Neural progenitor cell (in vitro differentiated cells): ENCODE measurements around the gene NXF1. TPM values are rescaled to one million over a fixed set of nuclear protein-coding genes. Genes with fewer than 3 reads are reported as not detected.
A peak's percentile ranks its signal among the peaks of the same experiment; 100 is the strongest.
"Not testable (repeated sequence)": the region's sequence is repeated elsewhere in the genome, so short reads cannot be mapped to it uniquely, and the experiment has no call there.

ENCODE experiments used
- DNase-seq: peaks from one replicate; pipeline ENCODE4 v3.0.0-alpha.2; 2016; ENCODE audit warnings: low spot score
- H2AFZ ChIP-seq: fragments of 200-600 bp; sonication (generic); replicated peaks from 2 replicates; pipeline ENCODE4 v1.6.1; 2016; ENCODE audit warnings: antibody characterized with exemption
- H3F3A ChIP-seq: fragments of 200-600 bp; sonication (generic); 2 replicates; pipeline ENCODE4 v1.6.1; 2016; ENCODE audit warnings: antibody characterized with exemption, low read depth
- H3K27ac ChIP-seq: fragments of 200-600 bp; sonication (generic); 2 replicates; pipeline ENCODE4 v1.5.1; 2016; ENCODE audit warnings: mild to moderate bottlenecking
- H3K27me3 ChIP-seq: fragments of 200-600 bp; sonication (generic); 2 replicates; pipeline ENCODE4 v1.6.1; 2016; ENCODE audit warnings: mild to moderate bottlenecking, moderate library complexity
- H3K36me3 ChIP-seq: fragments of 200-600 bp; sonication (generic); 2 replicates; pipeline ENCODE4 v1.5.1; 2016
- H3K4me1 ChIP-seq: fragments of 200-600 bp; sonication (generic); 2 replicates; pipeline ENCODE4 v1.6.1; 2016; ENCODE audit warnings: mixed run types
- H3K4me2 ChIP-seq: fragments of 200-600 bp; sonication (generic); 2 replicates; pipeline ENCODE4 v1.6.1; 2016
- H3K4me3 ChIP-seq: fragments of 200-600 bp; sonication (generic); 2 replicates; pipeline ENCODE4 v1.5.1; 2016
- H3K79me2 ChIP-seq: fragments of 200-600 bp; sonication (generic); 2 replicates; pipeline ENCODE4 v1.6.1; 2016; ENCODE audit warnings: low read depth
- H3K9ac ChIP-seq: fragments of 200-600 bp; sonication (generic); 2 replicates; pipeline ENCODE4 v1.6.1; 2016
- H3K9me3 ChIP-seq: fragments of 200-600 bp; sonication (generic); 2 replicates; pipeline ENCODE4 v1.5.1; 2016; ENCODE audit warnings: low read depth
- H4K20me1 ChIP-seq: fragments of 200-600 bp; sonication (generic); 2 replicates; pipeline ENCODE4 v1.6.1; 2016; ENCODE audit warnings: low read depth
- H3K27ac Mint-ChIP-seq: 3 replicates; pipeline ENCODE4 v1.8.0; 2021; ENCODE audit warnings: mixed read lengths
- H3K27me3 Mint-ChIP-seq: 2 replicates; pipeline ENCODE4 v1.8.0; 2022; ENCODE audit warnings: low read depth, mild to moderate bottlenecking, inconsistent platforms, moderate library complexity, mixed read lengths; ENCODE audit not compliant: insufficient read depth
- H3K36me3 Mint-ChIP-seq: 3 replicates; pipeline ENCODE4 v1.8.0; 2021; ENCODE audit warnings: mixed read lengths
- H3K4me1 Mint-ChIP-seq: 3 replicates; pipeline ENCODE4 v1.8.0; 2021; ENCODE audit warnings: mixed read lengths
- H3K4me3 Mint-ChIP-seq: 3 replicates; pipeline ENCODE4 v1.8.0; 2021; ENCODE audit warnings: mild to moderate bottlenecking, moderate library complexity, mixed read lengths
- H3K9me3 Mint-ChIP-seq: 3 replicates; pipeline ENCODE4 v1.8.0; 2020; ENCODE audit warnings: mixed read lengths
- EZH2 ChIP-seq: fragments of 200-600 bp; sonication (generic); IDR thresholded peaks from 2 replicates; pipeline ENCODE4 v1.6.1; 2017; ENCODE audit warnings: antibody characterized with exemption, mild to moderate bottlenecking, moderate library complexity
- EZH2phosphoT487 ChIP-seq: fragments of 200-600 bp; sonication (generic); IDR thresholded peaks from 2 replicates; pipeline ENCODE4 v1.6.1; 2017; ENCODE audit warnings: antibody characterized with exemption
- total RNA-seq: library from RNA; depleted of rRNA; stranded (reverse); fragments of >200 nt; gene quantifications from 2 replicates; pipeline ENCODE4 v1.2.3, GENCODE V29; 2015; ENCODE audit warnings: low replicate concordance
- TF ChIP-seq, protein P1 (sequence below): fragments of 200-600 bp; sonication (generic); IDR thresholded peaks from 2 replicates; pipeline ENCODE4 v1.5.1; 2017; ENCODE audit warnings: antibody characterized with exemption, mild to moderate bottlenecking

Gene NXF1
- total RNA-seq, 1 donor from 2014 or later = 23.6 TPM

DNA sequence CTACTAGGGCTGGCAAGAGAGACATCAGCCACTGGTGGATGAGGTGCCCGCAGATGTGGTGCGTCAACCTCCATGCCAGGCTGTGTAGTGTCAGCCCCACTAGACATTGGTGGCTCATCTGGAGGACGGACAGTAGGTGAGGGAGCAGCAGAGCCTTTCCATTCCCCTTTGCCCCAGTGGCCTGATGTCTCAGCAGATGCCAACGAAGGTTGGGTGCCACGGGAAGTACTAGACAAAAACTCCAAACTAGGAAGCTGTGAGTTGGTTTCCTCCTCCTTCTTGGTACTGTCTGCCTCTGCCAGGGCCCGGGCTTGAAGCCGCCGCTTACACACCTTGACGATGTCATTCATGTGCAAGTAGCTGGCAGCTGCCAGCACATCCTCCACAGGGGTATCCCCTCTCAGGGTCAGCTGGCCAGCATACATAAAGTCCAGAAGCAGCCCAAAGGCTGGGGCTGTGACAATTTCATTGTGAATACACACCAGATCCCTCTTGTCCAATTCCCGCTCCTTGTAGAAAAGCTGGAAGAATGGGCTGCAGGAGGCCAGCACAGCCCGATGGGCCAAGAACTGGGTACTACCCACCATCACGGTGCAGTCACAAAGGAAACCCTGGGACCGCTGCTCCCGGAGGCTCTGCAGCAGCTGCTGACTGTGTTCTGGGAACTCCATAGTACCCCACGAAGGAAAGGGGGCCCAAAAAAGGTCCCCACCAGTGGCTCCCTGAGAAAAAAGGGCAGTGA lies 52.1 kb downstream of the NXF1 start:
- Histone ChIP-seq H3K27me3 (no peaks in the 10 kb centered on the region), H3K36me3 (no peaks in the 10 kb centered on the region), H4K20me1 (no peaks in the 10 kb centered on the region), H3K9ac (no peak overlapping the region), H3K4me1 (no peaks in the 10 kb centered on the region), H2AFZ (peak overlapping the region; percentile 47), H3F3A (peaks cover 23% of the 10 kb centered on the region), H3K4me2 (peak overlapping the region; percentile 77), H3K9me3 (no peaks in the 10 kb centered on the region), H3K27ac (no peak overlapping the region), H3K79me2 (peaks cover 33% of the 10 kb centered on the region), H3K4me3 (peak overlapping the region; percentile 74)
- Mint-ChIP-seq H3K27ac (no peak overlapping the region), H3K9me3 (no peaks in the 10 kb centered on the region), H3K4me3 (peak overlapping the region; percentile 98), H3K4me1 (peaks cover 5% of the 10 kb centered on the region), H3K27me3 (peaks cover 7% of the 10 kb centered on the region), H3K36me3 (peaks cover 4% of the 10 kb centered on the region)
- TF ChIP-seq EZH2 = no peak
- TF ChIP-seq, protein P1, sequence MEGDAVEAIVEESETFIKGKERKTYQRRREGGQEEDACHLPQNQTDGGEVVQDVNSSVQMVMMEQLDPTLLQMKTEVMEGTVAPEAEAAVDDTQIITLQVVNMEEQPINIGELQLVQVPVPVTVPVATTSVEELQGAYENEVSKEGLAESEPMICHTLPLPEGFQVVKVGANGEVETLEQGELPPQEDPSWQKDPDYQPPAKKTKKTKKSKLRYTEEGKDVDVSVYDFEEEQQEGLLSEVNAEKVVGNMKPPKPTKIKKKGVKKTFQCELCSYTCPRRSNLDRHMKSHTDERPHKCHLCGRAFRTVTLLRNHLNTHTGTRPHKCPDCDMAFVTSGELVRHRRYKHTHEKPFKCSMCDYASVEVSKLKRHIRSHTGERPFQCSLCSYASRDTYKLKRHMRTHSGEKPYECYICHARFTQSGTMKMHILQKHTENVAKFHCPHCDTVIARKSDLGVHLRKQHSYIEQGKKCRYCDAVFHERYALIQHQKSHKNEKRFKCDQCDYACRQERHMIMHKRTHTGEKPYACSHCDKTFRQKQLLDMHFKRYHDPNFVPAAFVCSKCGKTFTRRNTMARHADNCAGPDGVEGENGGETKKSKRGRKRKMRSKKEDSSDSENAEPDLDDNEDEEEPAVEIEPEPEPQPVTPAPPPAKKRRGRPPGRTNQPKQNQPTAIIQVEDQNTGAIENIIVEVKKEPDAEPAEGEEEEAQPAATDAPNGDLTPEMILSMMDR = no peak
- TF ChIP-seq EZH2phosphoT487 = no peak
- no peak for DNase-seq

GRCh38 chr11:62752177-62752785 lies 53.0 kb downstream of the NXF1 start:
- H3K27ac ChIP-seq = no peak overlapping the region
- Mint-ChIP-seq H3K36me3 (peaks cover 4% of the 10 kb centered on the region), H3K9me3 (no peaks in the 10 kb centered on the region), H3K4me3 (peak overlapping the region; percentile 98), H3K4me1 (peaks cover 8% of the 10 kb centered on the region), H3K27me3 (peaks cover 3% of the 10 kb centered on the region), H3K27ac (no peak overlapping the region)
- no peaks in the 10 kb centered on the region for H3K27me3 ChIP-seq
- no peaks in the 10 kb centered on the region for H3K4me1 ChIP-seq
- no peak overlapping the region for H3K4me2 ChIP-seq
- no peaks in the 10 kb centered on the region for H4K20me1 ChIP-seq
- TF ChIP-seq EZH2phosphoT487 (no peak), EZH2 (no peak)
- TF ChIP-seq, protein P1 = no peak
- peaks cover 24% of the 10 kb centered on the region for H3F3A ChIP-seq
- H3K4me3 ChIP-seq = no peak overlapping the region
- H2AFZ ChIP-seq = no peak overlapping the region
- H3K9me3 ChIP-seq = no peaks in the 10 kb centered on the region
- no peak for DNase-seq
- H3K36me3 ChIP-seq = no peaks in the 10 kb centered on the region
- no peak overlapping the region for H3K9ac ChIP-seq
- peaks cover 33% of the 10 kb centered on the region for H3K79me2 ChIP-seq

DNA sequence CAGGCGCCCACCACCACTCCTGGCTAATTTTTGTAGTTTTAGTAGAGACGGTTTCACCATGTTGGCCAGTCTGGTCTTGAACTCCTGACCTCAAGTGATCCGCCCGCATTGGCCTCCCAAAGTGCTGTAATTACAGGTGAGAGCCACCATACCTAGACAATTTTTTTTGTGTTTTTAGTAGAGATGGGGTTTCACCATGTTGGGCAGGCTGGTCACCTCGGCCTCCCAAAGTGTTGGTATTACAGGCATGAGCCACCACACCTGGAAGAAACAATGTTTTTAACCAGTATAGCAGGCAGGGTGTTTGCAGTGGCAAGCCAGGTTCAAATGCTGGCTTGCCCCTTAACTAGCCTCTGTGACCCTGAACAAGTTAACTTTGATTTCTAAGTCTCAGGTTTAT lies 55.3 kb downstream of the NXF1 start:
- H3F3A ChIP-seq = peaks cover 14% of the 10 kb centered on the region
- not testable (repeated sequence) for H3K4me3 Mint-ChIP-seq, H3K4me1 Mint-ChIP-seq, H3K27me3 Mint-ChIP-seq, H3K9me3 ChIP-seq, H3K4me2 ChIP-seq, H3K4me3 ChIP-seq, H3K4me1 ChIP-seq, H3K36me3 Mint-ChIP-seq, H3K36me3 ChIP-seq, DNase-seq, H3K27ac Mint-ChIP-seq, H3K27me3 ChIP-seq, H3K9ac ChIP-seq, H4K20me1 ChIP-seq, H3K9me3 Mint-ChIP-seq, H2AFZ ChIP-seq, H3K27ac ChIP-seq
- H3K79me2 ChIP-seq = peaks cover 33% of the 10 kb centered on the region
